Activated naive CD4-positive, alpha-beta T cell treated with anti-CD3 and anti-CD28 coated beads, Interleukin-2, amount 50 U/mL, for 72 hours (primary cell): ENCODE results near the gene NHP2. TPM values are rescaled to one million over a fixed set of nuclear protein-coding genes. Genes with fewer than 3 reads are reported as not detected.

Experiments
- ATAC-seq, 2 donors: fragments of 150-1000 bp; cut with Tn5 transposase; 2 replicates each; pipeline ENCODE4 v1.10.0; 2021; ENCODE audit warnings: mild to moderate bottlenecking in 2 of 2, moderate library complexity in 2 of 2
- DNase-seq, 2 donors: peaks; one replicate each; pipeline ENCODE4 v3.0.0; 2021 to 2022; ENCODE audit warnings: low spot score in 2 of 2
- H3K27ac Mint-ChIP-seq, 2 donors: one replicate each; pipeline ENCODE4 v1.8.0; 2022; ENCODE audit warnings: mild to moderate bottlenecking in 2 of 2, mixed read lengths in 2 of 2
- H3K36me3 Mint-ChIP-seq, 2 donors: one replicate each; pipeline ENCODE4 v1.8.0; 2022; ENCODE audit warnings: mixed read lengths in 2 of 2
- H3K9me3 Mint-ChIP-seq, 2 donors: one replicate each; pipeline ENCODE4 v1.8.0; 2022; ENCODE audit warnings: mixed read lengths in 2 of 2
- total RNA-seq, 2 donors: library from RNA; stranded (reverse); gene quantifications; one replicate each; pipeline ENCODE4 v1.2.3, GENCODE V29; 2022

NHP2 gene
- total RNA-seq, 2 donors from 2014 or later: 191 to 220 TPM

GRCh38 chr5:178123966-178124925 is 29.4 kb downstream of the NHP2 start:
- ATAC-seq: no peak
- H3K27ac Mint-ChIP-seq: no peak overlapping the region
- DNase-seq: no peak
- no peaks in the 10 kb centered on the region for H3K36me3 Mint-ChIP-seq
- no peaks in the 10 kb centered on the region for H3K9me3 Mint-ChIP-seq

- no peak for DNase-seq
- ATAC-seq: no peak
- no peak overlapping the region for H3K27ac Mint-ChIP-seq
- no peaks in the 10 kb centered on the region for H3K36me3 Mint-ChIP-seq
- H3K9me3 Mint-ChIP-seq: no peaks in the 10 kb centered on the region
Measured at GRCh38 chr5:178123094-178123965, 30.4 kb downstream of the NHP2 start.

GRCh38 chr5:178122346-178122745 is 31.3 kb downstream of the NHP2 start:
- no peaks in the 10 kb centered on the region for H3K9me3 Mint-ChIP-seq
- DNase-seq (no peak), ATAC-seq (no peak)
- H3K36me3 Mint-ChIP-seq: no peaks in the 10 kb centered on the region
- no peak overlapping the region for H3K27ac Mint-ChIP-seq

- H3K36me3 Mint-ChIP-seq: no peaks in the 10 kb centered on the region
- no peaks in the 10 kb centered on the region for H3K9me3 Mint-ChIP-seq
- DNase-seq (no peak), ATAC-seq (no peak)
- no peak overlapping the region for H3K27ac Mint-ChIP-seq
Measured at GRCh38 chr5:178121391-178122276, 32.1 kb downstream of the NHP2 start.

- ATAC-seq: peak; percentile 85 to 95
- H3K9me3 Mint-ChIP-seq: no peaks in the 10 kb centered on the region
- DNase-seq: peak; percentile 65 to 75
- H3K27ac Mint-ChIP-seq: no peak overlapping the region
- no peaks in the 10 kb centered on the region for H3K36me3 Mint-ChIP-seq
Measured at GRCh38 chr5:178120607-178121357, 32.9 kb downstream of the NHP2 start.

- no peak for ATAC-seq
- no peak for DNase-seq
- Mint-ChIP-seq H3K36me3 (no peaks in the 10 kb centered on the region), H3K27ac (no peak overlapping the region), H3K9me3 (no peaks in the 10 kb centered on the region)
Measured at GRCh38 chr5:178119915-178120606, 33.6 kb downstream of the NHP2 start.

GRCh38 chr5:178117923-178118701 is 35.6 kb downstream of the NHP2 start:
- ATAC-seq: no peak
- Mint-ChIP-seq H3K27ac (no peak overlapping the region), H3K9me3 (no peaks in the 10 kb centered on the region), H3K36me3 (peaks cover 0 to 4% of the 10 kb centered on the region in 2 donors)
- DNase-seq: no peak

- ATAC-seq (peak; percentile 10 to 36), DNase-seq (peak in 1 of 2 donors; percentile 27)
- Mint-ChIP-seq H3K36me3 (peaks cover 0 to 4% of the 10 kb centered on the region in 2 donors), H3K9me3 (no peaks in the 10 kb centered on the region), H3K27ac (no peak overlapping the region)
Measured at GRCh38 chr5:178116143-178116885, 37.4 kb downstream of the NHP2 start.

- peaks cover 0 to 4% of the 10 kb centered on the region in 2 donors for H3K36me3 Mint-ChIP-seq
- H3K27ac Mint-ChIP-seq: no peak overlapping the region
- no peak for DNase-seq
- ATAC-seq: no peak
- no peaks in the 10 kb centered on the region for H3K9me3 Mint-ChIP-seq
Measured at GRCh38 chr5:178115814-178116142, 37.9 kb downstream of the NHP2 start.

GRCh38 chr5:178115136-178115813 is 38.4 kb downstream of the NHP2 start:
- Mint-ChIP-seq H3K9me3 (no peaks in the 10 kb centered on the region), H3K27ac (no peak overlapping the region), H3K36me3 (peaks cover 0 to 4% of the 10 kb centered on the region in 2 donors)
- DNase-seq (no peak), ATAC-seq (no peak)

- peaks cover 0 to 4% of the 10 kb centered on the region in 2 donors for H3K36me3 Mint-ChIP-seq
- ATAC-seq (peak; percentile 23 to 28), DNase-seq (peak in 1 of 2 donors; percentile 23)
- H3K27ac Mint-ChIP-seq: peak overlapping the region in 1 of 2 donors; percentile 39
- H3K9me3 Mint-ChIP-seq: no peaks in the 10 kb centered on the region
Measured at GRCh38 chr5:178114325-178115135, 39.2 kb downstream of the NHP2 start.

- Mint-ChIP-seq H3K9me3 (no peaks in the 10 kb centered on the region), H3K27ac (peak overlapping the region in 1 of 2 donors; percentile 39), H3K36me3 (peaks cover 0 to 4% of the 10 kb centered on the region in 2 donors)
- peak in 1 of 2 donors; percentile 35 for DNase-seq
- ATAC-seq: peak in 1 of 2 donors; percentile 23
Measured at GRCh38 chr5:178113841-178114324, 39.8 kb downstream of the NHP2 start.
